Mesendoderm (in vitro differentiated cells): ENCODE data around the gene METTL16.

Experiments used
- DNase-seq: peaks from one replicate; pipeline ENCODE4 v3.0.0; 2013
- H2AK5ac ChIP-seq: 2 replicates; pipeline ENCODE4 v1.6.1; 2013; ENCODE audit warnings: low read length, inconsistent platforms
- H2BK120ac ChIP-seq: 2 replicates; pipeline ENCODE4 v1.6.1; 2013; ENCODE audit warnings: low read depth, mild to moderate bottlenecking, low read length, moderate library complexity, mixed read lengths
- H2BK15ac ChIP-seq: replicated peaks from 2 replicates; pipeline ENCODE4 v1.6.1; 2013; ENCODE audit warnings: low read depth, mild to moderate bottlenecking, moderate library complexity
- H2BK5ac ChIP-seq: 2 replicates; pipeline ENCODE4 v1.6.1; 2013; ENCODE audit warnings: low read length, inconsistent platforms
- H3K18ac ChIP-seq: 2 replicates; pipeline ENCODE4 v1.6.1; 2013; ENCODE audit warnings: mild to moderate bottlenecking, low read length, mixed read lengths
- H3K23ac ChIP-seq: one replicate; pipeline ENCODE4 v1.6.1; 2013; ENCODE audit warnings: low read length
- H3K27ac ChIP-seq: 2 replicates; pipeline ENCODE4 v1.5.1; 2013; ENCODE audit warnings: low read depth, mild to moderate bottlenecking, inconsistent platforms, low read length, moderate library complexity
- H3K27me3 ChIP-seq: 2 replicates; pipeline ENCODE4 v1.6.1; 2013; ENCODE audit warnings: low read length, control low read depth, mild to moderate bottlenecking, inconsistent platforms; ENCODE audit not compliant: insufficient read depth, poor library complexity
- H3K36me3 ChIP-seq: 2 replicates; pipeline ENCODE4 v1.6.1; 2013; ENCODE audit warnings: low read length, inconsistent platforms; ENCODE audit not compliant: control insufficient read depth, insufficient read depth
- H3K4ac ChIP-seq: one replicate; pipeline ENCODE4 v1.6.1; 2013; ENCODE audit warnings: low read depth, mild to moderate bottlenecking, low read length, moderate library complexity
- H3K4me1 ChIP-seq: 2 replicates; pipeline ENCODE4 v1.6.1; 2013; ENCODE audit warnings: low read depth, low read length, inconsistent platforms; ENCODE audit not compliant: control insufficient read depth
- H3K4me2 ChIP-seq: 2 replicates; pipeline ENCODE4 v1.6.1; 2013; ENCODE audit warnings: low read length
- H3K4me3 ChIP-seq: 2 replicates; pipeline ENCODE4 v1.5.1; 2013; ENCODE audit warnings: mild to moderate bottlenecking, low read length
- H3K56ac ChIP-seq: one replicate; pipeline ENCODE4 v1.6.1; 2013; ENCODE audit warnings: low read length
- H3K79me1 ChIP-seq: 2 replicates; pipeline ENCODE4 v1.6.1; 2013; ENCODE audit warnings: low read length, inconsistent platforms
- H3K79me2 ChIP-seq: 2 replicates; pipeline ENCODE4 v1.6.1; 2013; ENCODE audit warnings: mild to moderate bottlenecking, low read length; ENCODE audit not compliant: control insufficient read depth, insufficient read depth
- H3K9ac ChIP-seq: 2 replicates; pipeline ENCODE4 v1.6.1; 2013; ENCODE audit warnings: low read length, inconsistent platforms
- H4K5ac ChIP-seq: one replicate; pipeline ENCODE4 v1.6.1; 2013; ENCODE audit warnings: low read length
- H4K8ac ChIP-seq: one replicate; pipeline ENCODE4 v1.6.1; 2013; ENCODE audit warnings: low read depth, mild to moderate bottlenecking, control low read depth, low read length, moderate library complexity
- WGBS: extraction: QIAGEN DNeasy Blood & Tissue Kit; methylation state at CpG from one replicate; pipeline ENCODE4 v1.1.7; 2013; ENCODE audit warnings: low lambda C conversion rate, missing lambda C conversion rate; ENCODE audit not compliant: insufficient coverage; ENCODE audit errors: extremely low coverage; 5-methylcytosine and 5-hydroxymethylcytosine counted together

METTL16 gene

DNA sequence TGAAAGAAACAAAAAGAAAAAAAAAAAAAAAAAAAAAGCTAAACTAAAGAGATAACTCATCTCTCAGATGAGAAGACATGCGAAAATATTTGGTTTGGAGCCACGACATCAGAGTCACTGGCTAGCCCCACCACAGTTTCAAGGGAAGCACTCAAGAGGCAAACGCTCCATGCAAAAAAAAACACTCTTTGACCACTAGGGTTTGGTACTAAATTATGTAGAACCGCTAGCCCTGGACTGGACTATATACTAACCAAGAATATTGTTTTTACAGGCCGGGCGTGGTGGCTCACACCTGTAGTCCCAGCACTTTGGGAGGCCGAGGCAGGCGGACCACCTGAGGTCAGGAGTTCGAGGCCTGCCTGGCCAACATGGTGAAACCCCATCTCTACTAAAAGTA, 37.3 kb downstream of the METTL16 start:
- no peak overlapping the region for H4K8ac ChIP-seq
- no peak overlapping the region for H2BK15ac ChIP-seq
- peaks cover 2% of the 10 kb centered on the region for H3K36me3 ChIP-seq
- H4K5ac ChIP-seq = no peak overlapping the region
- H3K18ac ChIP-seq = no peak overlapping the region
- H2BK5ac ChIP-seq = no peak overlapping the region
- H3K4me2 ChIP-seq = no peak overlapping the region
- no peaks in the 10 kb centered on the region for H3K4me1 ChIP-seq
- no peaks in the 10 kb centered on the region for H3K27me3 ChIP-seq
- H3K79me1 ChIP-seq = peaks cover 12% of the 10 kb centered on the region
- H3K79me2 ChIP-seq = peaks cover 4% of the 10 kb centered on the region
- H3K27ac ChIP-seq = no peak overlapping the region
- H3K23ac ChIP-seq = no peak overlapping the region
- no peak overlapping the region for H2BK120ac ChIP-seq
- no peak overlapping the region for H3K9ac ChIP-seq
- H2AK5ac ChIP-seq = no peak overlapping the region
- no peak overlapping the region for H3K56ac ChIP-seq
- WGBS = no CpG with 5 or more reads among the region's 9 CpGs
- no peak overlapping the region for H3K4ac ChIP-seq
- no peak overlapping the region for H3K4me3 ChIP-seq
- no peak for DNase-seq

DNA sequence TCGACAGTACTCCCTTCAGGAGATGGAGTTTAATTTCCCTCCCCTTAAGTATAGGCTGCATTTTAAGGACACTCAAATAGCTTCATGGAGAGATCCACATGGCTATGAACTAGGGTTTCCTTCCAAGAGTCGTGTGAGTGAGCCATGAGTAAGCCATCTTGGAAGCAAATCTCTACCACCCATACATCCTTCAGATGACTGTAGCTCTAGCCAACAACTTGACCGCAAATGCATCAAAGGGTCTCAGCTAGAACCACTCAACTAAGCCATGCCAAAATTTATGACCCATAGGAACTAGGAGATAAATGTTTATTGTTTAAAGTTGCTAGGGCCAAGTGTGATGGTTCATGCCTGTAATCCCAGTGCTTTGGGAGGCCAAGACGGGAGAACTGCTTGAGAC, 43.4 kb downstream of the METTL16 start:
- DNase-seq = no peak
- no peak overlapping the region for H2AK5ac ChIP-seq
- H2BK5ac ChIP-seq = no peak overlapping the region
- WGBS = no CpG with 5 or more reads among the region's 4 CpGs
- no peak overlapping the region for H3K23ac ChIP-seq
- no peak overlapping the region for H2BK120ac ChIP-seq
- no peak overlapping the region for H3K4ac ChIP-seq
- no peaks in the 10 kb centered on the region for H3K4me1 ChIP-seq
- no peak overlapping the region for H3K9ac ChIP-seq
- H3K4me2 ChIP-seq = no peak overlapping the region
- H3K27me3 ChIP-seq = no peaks in the 10 kb centered on the region
- no peaks in the 10 kb centered on the region for H3K79me2 ChIP-seq
- H3K56ac ChIP-seq = no peak overlapping the region
- H2BK15ac ChIP-seq = no peak overlapping the region
- no peak overlapping the region for H4K5ac ChIP-seq
- H3K79me1 ChIP-seq = no peaks in the 10 kb centered on the region
- no peaks in the 10 kb centered on the region for H3K36me3 ChIP-seq
- no peak overlapping the region for H3K27ac ChIP-seq
- H4K8ac ChIP-seq = no peak overlapping the region
- H3K18ac ChIP-seq = no peak overlapping the region
- H3K4me3 ChIP-seq = no peak overlapping the region

DNA sequence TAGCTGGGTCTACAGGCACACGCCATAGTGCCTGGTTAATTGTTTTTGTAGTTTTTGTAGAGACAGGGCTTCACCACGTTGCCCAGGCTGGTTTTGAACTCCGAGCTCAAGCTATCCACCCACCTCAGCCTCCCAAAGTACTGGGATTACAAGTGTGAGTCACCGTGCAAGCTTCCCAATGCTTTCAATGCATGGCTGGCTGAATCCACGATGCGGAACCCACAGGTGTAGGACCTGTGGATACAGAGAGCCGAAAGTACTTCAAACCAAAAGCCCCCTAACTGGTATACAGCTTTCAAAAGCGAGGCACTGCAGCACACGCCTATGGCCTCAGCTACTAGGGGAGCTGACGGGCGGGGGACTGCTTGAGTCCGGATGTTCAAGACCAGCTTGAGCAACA, 44.8 kb downstream of the METTL16 start:
- Histone ChIP-seq H2BK120ac (no peak overlapping the region), H3K4me1 (no peaks in the 10 kb centered on the region), H3K4ac (no peak overlapping the region), H2AK5ac (no peak overlapping the region), H3K23ac (no peak overlapping the region), H3K18ac (no peak overlapping the region), H3K9ac (no peak overlapping the region), H2BK15ac (no peak overlapping the region), H4K8ac (no peak overlapping the region), H3K27me3 (no peaks in the 10 kb centered on the region), H3K79me2 (no peaks in the 10 kb centered on the region), H4K5ac (no peak overlapping the region), H3K4me3 (no peak overlapping the region), H3K27ac (no peak overlapping the region), H3K36me3 (peaks cover 2% of the 10 kb centered on the region), H3K79me1 (peaks cover 1% of the 10 kb centered on the region), H3K4me2 (no peak overlapping the region), H2BK5ac (no peak overlapping the region), H3K56ac (no peak overlapping the region)
- peak; percentile 18 for DNase-seq
- no CpG with 5 or more reads among the region's 12 CpGs for WGBS

DNA sequence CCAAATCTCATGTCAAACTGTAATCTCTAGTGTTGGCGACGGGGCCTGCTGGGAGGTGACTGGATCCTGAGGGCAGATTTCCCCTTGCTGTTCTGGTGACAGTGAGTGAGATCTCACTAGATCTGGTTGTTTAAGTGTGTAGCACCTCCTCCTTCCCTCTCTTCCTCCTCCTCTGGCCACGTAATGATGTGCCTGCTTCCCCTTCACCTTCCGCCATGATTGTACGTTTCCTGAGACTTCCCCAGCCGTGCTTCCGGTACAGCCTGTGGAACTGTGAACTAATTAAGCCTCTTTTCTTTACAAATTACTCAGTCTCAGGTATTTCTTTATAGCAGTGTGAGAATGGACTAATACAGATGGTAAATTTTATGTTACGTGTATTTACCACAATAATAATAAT, 49.2 kb downstream of the METTL16 start:
- Histone ChIP-seq H3K4me1 (no peaks in the 10 kb centered on the region), H2AK5ac (no peak overlapping the region), H3K79me1 (peaks cover 1% of the 10 kb centered on the region), H4K5ac (no peak overlapping the region), H3K4me3 (no peak overlapping the region), H2BK5ac (no peak overlapping the region), H2BK120ac (no peak overlapping the region), H3K56ac (no peak overlapping the region), H3K27ac (no peak overlapping the region), H3K27me3 (no peaks in the 10 kb centered on the region), H3K79me2 (no peaks in the 10 kb centered on the region), H2BK15ac (no peak overlapping the region), H3K9ac (no peak overlapping the region), H3K18ac (no peak overlapping the region), H3K23ac (no peak overlapping the region), H3K4me2 (no peak overlapping the region), H4K8ac (no peak overlapping the region), H3K36me3 (peaks cover 2% of the 10 kb centered on the region), H3K4ac (no peak overlapping the region)
- no peak for DNase-seq
- no CpG with 5 or more reads among the region's 8 CpGs for WGBS

DNA sequence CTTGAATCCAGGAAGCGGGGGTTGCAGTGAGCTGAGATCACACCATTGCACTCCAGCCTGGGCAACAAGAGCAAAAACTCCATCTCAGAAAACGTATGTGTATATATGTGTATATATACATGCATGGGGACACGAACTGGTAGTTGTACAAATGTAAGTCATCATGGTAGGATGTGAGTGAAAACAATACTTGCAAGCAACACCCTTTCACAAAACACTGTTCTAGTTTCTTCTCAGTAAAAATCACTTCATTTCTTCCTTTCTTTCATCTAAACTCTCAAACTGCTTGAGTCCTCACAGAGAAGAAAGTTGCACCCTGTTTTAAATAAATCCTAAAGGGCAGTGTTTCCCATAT, 51.8 kb downstream of the METTL16 start:
- no peak overlapping the region for H4K5ac ChIP-seq
- H3K9ac ChIP-seq = no peak overlapping the region
- no peak overlapping the region for H3K18ac ChIP-seq
- DNase-seq = no peak
- H3K56ac ChIP-seq = no peak overlapping the region
- H3K4ac ChIP-seq = no peak overlapping the region
- no peaks in the 10 kb centered on the region for H3K4me1 ChIP-seq
- no CpG with 5 or more reads among the region's 3 CpGs for WGBS
- peaks cover 3% of the 10 kb centered on the region for H3K79me1 ChIP-seq
- no peak overlapping the region for H3K27ac ChIP-seq
- peaks cover 2% of the 10 kb centered on the region for H3K36me3 ChIP-seq
- H2AK5ac ChIP-seq = no peak overlapping the region
- no peak overlapping the region for H2BK15ac ChIP-seq
- no peak overlapping the region for H3K4me3 ChIP-seq
- H3K79me2 ChIP-seq = no peaks in the 10 kb centered on the region
- no peaks in the 10 kb centered on the region for H3K27me3 ChIP-seq
- no peak overlapping the region for H2BK5ac ChIP-seq
- no peak overlapping the region for H2BK120ac ChIP-seq
- no peak overlapping the region for H4K8ac ChIP-seq
- H3K23ac ChIP-seq = no peak overlapping the region
- H3K4me2 ChIP-seq = no peak overlapping the region

DNA sequence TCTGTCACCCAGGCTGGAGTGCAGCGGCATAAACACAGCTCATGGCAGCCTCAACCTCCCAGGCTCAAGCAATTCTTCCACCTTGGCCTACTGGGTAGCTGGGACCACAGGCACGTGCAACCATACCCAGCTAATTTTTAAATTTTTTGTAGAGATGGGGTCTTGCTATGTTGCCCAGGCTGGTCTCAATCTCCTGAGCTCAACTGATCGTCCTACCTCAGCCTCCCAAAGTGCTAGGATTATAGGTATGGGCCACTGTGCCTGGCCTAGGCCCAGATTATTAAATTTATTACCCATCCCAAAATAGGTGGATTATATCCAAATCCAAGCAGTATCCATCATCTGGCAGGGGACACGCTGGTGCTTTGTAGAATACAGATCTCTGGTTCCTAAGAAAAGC, 53.8 kb downstream of the METTL16 start:
- Histone ChIP-seq H3K79me1 (peaks cover 3% of the 10 kb centered on the region), H3K27me3 (no peaks in the 10 kb centered on the region), H2BK5ac (no peak overlapping the region), H3K9ac (no peak overlapping the region), H2BK120ac (no peak overlapping the region), H2BK15ac (no peak overlapping the region), H4K8ac (no peak overlapping the region), H3K18ac (no peak overlapping the region), H3K4me1 (no peaks in the 10 kb centered on the region), H3K4me2 (no peak overlapping the region), H3K27ac (no peak overlapping the region), H3K23ac (no peak overlapping the region), H3K79me2 (no peaks in the 10 kb centered on the region), H4K5ac (no peak overlapping the region), H2AK5ac (no peak overlapping the region), H3K4me3 (no peak overlapping the region), H3K56ac (no peak overlapping the region), H3K36me3 (peaks cover under 1% of the 10 kb centered on the region), H3K4ac (no peak overlapping the region)
- DNase-seq = no peak
- WGBS = no CpG with 5 or more reads among the region's 4 CpGs
